Liver (tissue), 9 donors: ENCODE results near the gene SLC6A8. TPM values are rescaled to one million over a fixed set of nuclear protein-coding genes. Genes with fewer than 3 reads are reported as not detected.

ENCODE experiments used
- DNase-seq: peaks from one replicate; pipeline ENCODE4 v3.0.0-alpha.2; 2017; ENCODE audit warnings: low spot score
- H3K27ac ChIP-seq, 2 donors: one replicate each; pipeline ENCODE4 v1.7.0; 2013; ENCODE audit warnings: inconsistent platforms in 2 of 2, low read length in 2 of 2, control low read depth in 1 of 2, low read depth in 1 of 2, mild to moderate bottlenecking in 1 of 2
- H3K27me3 ChIP-seq, 4 donors: one replicate each; pipeline versions ENCODE4 v1.6.1 to v1.7.0; 2013; ENCODE audit warnings: low read length in 3 of 4, inconsistent platforms in 1 of 4, mild to moderate bottlenecking in 1 of 4, moderate library complexity in 1 of 4; ENCODE audit not compliant: control insufficient read depth in 4 of 4, insufficient read depth in 4 of 4
- H3K36me3 ChIP-seq, 4 donors: one replicate each; pipeline versions ENCODE4 v1.6.1 to v1.7.0; 2013; ENCODE audit warnings: low read length in 3 of 4, mild to moderate bottlenecking in 3 of 4, low read depth in 1 of 4, moderate library complexity in 1 of 4; ENCODE audit not compliant: control insufficient read depth in 4 of 4, insufficient read depth in 3 of 4
- H3K4me1 ChIP-seq, 4 donors: one replicate each; pipeline versions ENCODE4 v1.6.1 to v1.7.0; 2013; ENCODE audit warnings: low read length in 3 of 4, mild to moderate bottlenecking in 3 of 4, moderate library complexity in 1 of 4; ENCODE audit not compliant: control insufficient read depth in 4 of 4, insufficient read depth in 4 of 4
- H3K4me3 ChIP-seq, 3 donors: one replicate each; pipeline versions ENCODE4 v1.6.1 to v1.7.0; 2013; ENCODE audit warnings: low read length in 3 of 3, control low read depth in 1 of 3, low read depth in 1 of 3, mild to moderate bottlenecking in 1 of 3
- H3K9ac ChIP-seq, 2 donors: one replicate each; pipeline ENCODE4 v1.7.0; 2013; ENCODE audit warnings: low read length in 2 of 2, mild to moderate bottlenecking in 2 of 2, moderate library complexity in 2 of 2, control low read depth in 1 of 2, low read depth in 1 of 2
- H3K9me3 ChIP-seq, 4 donors: one replicate each; pipeline versions ENCODE4 v1.6.1 to v1.7.0; 2013; ENCODE audit warnings: low read length in 3 of 4; ENCODE audit not compliant: control insufficient read depth in 4 of 4
- EGR1 ChIP-seq, 2 donors: IDR thresholded peaks; 2 replicates each; pipeline ENCODE4 v1.6.1; 2016 to 2018; ENCODE audit warnings: antibody characterized with exemption in 2 of 2, low read depth in 2 of 2
- FOXA1 ChIP-seq: IDR thresholded peaks from 2 replicates; pipeline ENCODE4 v1.6.1; 2016; ENCODE audit warnings: antibody characterized with exemption
- FOXA2 ChIP-seq: IDR thresholded peaks from 2 replicates; pipeline ENCODE4 v1.6.1; 2016; ENCODE audit warnings: antibody characterized with exemption
- GABPA ChIP-seq, 2 donors: IDR thresholded peaks in 1 of 2; conservative IDR thresholded peaks in 1 of 2; 2 replicates each; pipeline ENCODE4 v1.6.1; 2016; ENCODE audit warnings: antibody characterized with exemption in 2 of 2, mild to moderate bottlenecking in 1 of 2, moderate library complexity in 1 of 2
- HNF4A ChIP-seq, 2 donors: conservative IDR thresholded peaks; 2 replicates each; pipeline ENCODE4 v1.6.1; 2016; ENCODE audit warnings: antibody characterized with exemption in 2 of 2, mild to moderate bottlenecking in 2 of 2
- HNF4G ChIP-seq: IDR thresholded peaks from 2 replicates; pipeline ENCODE4 v1.6.1; 2016; ENCODE audit warnings: antibody characterized with exemption
- JUND ChIP-seq, 2 donors: IDR thresholded peaks; 2 replicates each; pipeline ENCODE4 v1.6.1; 2016; ENCODE audit warnings: antibody characterized with exemption in 2 of 2
- RAD21 ChIP-seq, 2 donors: IDR thresholded peaks; 2 replicates each; pipeline ENCODE4 v1.6.1; 2016; ENCODE audit warnings: antibody characterized with exemption in 2 of 2, mild to moderate bottlenecking in 2 of 2
- RXRA ChIP-seq, 2 donors: IDR thresholded peaks; 2 replicates each; pipeline ENCODE4 v1.6.1; 2017 to 2018; ENCODE audit warnings: antibody characterized with exemption in 2 of 2, mild to moderate bottlenecking in 1 of 2
- SP1 ChIP-seq: IDR thresholded peaks from 2 replicates; pipeline ENCODE4 v1.6.1; 2018; ENCODE audit warnings: antibody characterized with exemption, mild to moderate bottlenecking
- TAF1 ChIP-seq: conservative IDR thresholded peaks from 2 replicates; pipeline ENCODE4 v1.6.1; 2016; ENCODE audit warnings: antibody characterized with exemption, mild to moderate bottlenecking
- YY1 ChIP-seq: IDR thresholded peaks from 2 replicates; pipeline ENCODE4 v1.6.1; 2016; ENCODE audit warnings: antibody characterized with exemption, mild to moderate bottlenecking
- WGBS: extraction: QIAGEN DNeasy Blood & Tissue Kit; methylation state at CpG from one replicate; pipeline ENCODE4 v1.1.7; 2013; 5-methylcytosine and 5-hydroxymethylcytosine counted together
- polyA plus RNA-seq, 2 donors: library from polyadenylated mRNA; stranded (reverse) in 1 of 2; unstranded in 1 of 2; fragments of 200-250 nt in 1 of 2; fragments of >200 nt in 1 of 2; fragmentation: Nextera tagmentation in 1 of 2; extraction: Ambion mirVana in 1 of 2; gene quantifications; one replicate each; pipeline versions ENCODE4 v1.2.1 to v1.2.3, GENCODE V29; 2013 to 2015
- total RNA-seq, 2 donors: library from RNA; depleted of rRNA; stranded (reverse); fragments of >200 nt; gene quantifications; one replicate each; pipeline ENCODE4 v1.2.3, GENCODE V29; 2014
- TF ChIP-seq, protein P1 (sequence below): IDR thresholded peaks from 2 replicates; pipeline ENCODE4 v1.6.1; 2016; ENCODE audit warnings: antibody characterized with exemption, mild to moderate bottlenecking
- donor health status: healthy.
- donor health status: healthy.
- donor health status: healthy.
- donor health status: healthy.
- donor health status: healthy.

The SLC6A8 gene
- total and polyA plus RNA-seq, 4 donors = 0.25 to 44.4 (median 1.4) TPM

DNA sequence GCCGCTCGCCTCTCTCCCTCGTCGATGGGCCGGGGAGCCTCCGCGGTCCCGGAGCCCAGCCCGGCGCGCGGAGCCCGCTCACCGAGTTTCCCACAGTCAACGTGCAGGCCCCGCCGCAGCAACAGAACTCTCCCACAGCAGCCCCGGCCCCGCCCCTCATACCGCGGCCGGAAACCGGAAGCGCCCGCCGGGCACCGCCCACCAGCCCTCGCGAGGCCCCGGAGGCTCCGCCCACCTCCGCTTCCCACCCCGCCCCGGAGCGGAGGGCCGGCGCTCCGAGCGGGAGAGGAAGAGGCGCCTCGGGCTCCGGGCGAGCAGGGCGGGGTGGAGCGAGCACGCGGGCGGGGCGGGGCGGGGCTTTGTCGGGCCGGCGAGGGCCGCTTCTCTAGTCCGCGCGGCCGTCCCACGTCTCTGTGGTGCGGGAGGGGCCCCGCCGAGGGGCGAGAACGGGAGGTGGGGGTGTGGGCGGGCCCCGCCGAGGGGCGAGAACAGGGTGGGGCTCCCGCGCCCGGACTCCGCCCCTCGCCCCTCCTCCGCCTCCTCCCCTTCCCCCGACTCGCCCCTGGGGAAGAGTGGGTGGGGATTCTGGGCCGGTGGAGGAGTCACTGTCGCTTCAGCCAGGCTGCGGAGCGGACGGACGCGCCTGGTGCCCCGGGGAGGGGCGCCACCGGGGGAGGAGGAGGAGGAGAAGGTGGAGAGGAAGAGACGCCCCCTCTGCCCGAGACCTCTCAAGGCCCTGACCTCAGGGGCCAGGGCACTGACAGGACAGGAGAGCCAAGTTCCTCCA, 36.7 kb downstream of the SLC6A8 start, which contains the start of the genes ABCD1 and BCAP31 (continued):
- TF ChIP-seq, protein P1, sequence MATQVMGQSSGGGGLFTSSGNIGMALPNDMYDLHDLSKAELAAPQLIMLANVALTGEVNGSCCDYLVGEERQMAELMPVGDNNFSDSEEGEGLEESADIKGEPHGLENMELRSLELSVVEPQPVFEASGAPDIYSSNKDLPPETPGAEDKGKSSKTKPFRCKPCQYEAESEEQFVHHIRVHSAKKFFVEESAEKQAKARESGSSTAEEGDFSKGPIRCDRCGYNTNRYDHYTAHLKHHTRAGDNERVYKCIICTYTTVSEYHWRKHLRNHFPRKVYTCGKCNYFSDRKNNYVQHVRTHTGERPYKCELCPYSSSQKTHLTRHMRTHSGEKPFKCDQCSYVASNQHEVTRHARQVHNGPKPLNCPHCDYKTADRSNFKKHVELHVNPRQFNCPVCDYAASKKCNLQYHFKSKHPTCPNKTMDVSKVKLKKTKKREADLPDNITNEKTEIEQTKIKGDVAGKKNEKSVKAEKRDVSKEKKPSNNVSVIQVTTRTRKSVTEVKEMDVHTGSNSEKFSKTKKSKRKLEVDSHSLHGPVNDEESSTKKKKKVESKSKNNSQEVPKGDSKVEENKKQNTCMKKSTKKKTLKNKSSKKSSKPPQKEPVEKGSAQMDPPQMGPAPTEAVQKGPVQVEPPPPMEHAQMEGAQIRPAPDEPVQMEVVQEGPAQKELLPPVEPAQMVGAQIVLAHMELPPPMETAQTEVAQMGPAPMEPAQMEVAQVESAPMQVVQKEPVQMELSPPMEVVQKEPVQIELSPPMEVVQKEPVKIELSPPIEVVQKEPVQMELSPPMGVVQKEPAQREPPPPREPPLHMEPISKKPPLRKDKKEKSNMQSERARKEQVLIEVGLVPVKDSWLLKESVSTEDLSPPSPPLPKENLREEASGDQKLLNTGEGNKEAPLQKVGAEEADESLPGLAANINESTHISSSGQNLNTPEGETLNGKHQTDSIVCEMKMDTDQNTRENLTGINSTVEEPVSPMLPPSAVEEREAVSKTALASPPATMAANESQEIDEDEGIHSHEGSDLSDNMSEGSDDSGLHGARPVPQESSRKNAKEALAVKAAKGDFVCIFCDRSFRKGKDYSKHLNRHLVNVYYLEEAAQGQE = peak; percentile 75

DNA sequence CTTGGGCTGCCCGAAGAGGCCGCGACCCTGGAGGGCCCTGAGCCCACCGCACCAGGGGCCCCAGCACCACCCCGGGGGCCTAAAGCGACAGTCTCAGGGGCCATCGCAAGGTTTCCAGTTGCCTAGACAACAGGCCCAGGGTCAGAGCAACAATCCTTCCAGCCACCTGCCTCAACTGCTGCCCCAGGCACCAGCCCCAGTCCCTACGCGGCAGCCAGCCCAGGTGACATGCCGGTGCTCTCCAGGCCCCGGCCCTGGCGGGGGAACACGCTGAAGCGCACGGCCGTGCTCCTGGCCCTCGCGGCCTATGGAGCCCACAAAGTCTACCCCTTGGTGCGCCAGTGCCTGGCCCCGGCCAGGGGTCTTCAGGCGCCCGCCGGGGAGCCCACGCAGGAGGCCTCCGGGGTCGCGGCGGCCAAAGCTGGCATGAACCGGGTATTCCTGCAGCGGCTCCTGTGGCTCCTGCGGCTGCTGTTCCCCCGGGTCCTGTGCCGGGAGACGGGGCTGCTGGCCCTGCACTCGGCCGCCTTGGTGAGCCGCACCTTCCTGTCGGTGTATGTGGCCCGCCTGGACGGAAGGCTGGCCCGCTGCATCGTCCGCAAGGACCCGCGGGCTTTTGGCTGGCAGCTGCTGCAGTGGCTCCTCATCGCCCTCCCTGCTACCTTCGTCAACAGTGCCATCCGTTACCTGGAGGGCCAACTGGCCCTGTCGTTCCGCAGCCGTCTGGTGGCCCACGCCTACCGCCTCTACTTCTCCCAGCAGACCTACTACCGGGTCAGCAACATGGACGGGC, 37.5 kb downstream of the SLC6A8 start:
- H3K9ac ChIP-seq = peak overlapping the region; percentile 47 to 69
- no peak for DNase-seq
- no peaks in the 10 kb centered on the region for H3K27me3 ChIP-seq
- H3K4me3 ChIP-seq = peak overlapping the region; percentile 8 to 82 (median 52)
- H3K27ac ChIP-seq = peak overlapping the region; percentile 86 to 88
- WGBS = 65% methylated on average over 55 of the region's 55 CpGs
- H3K4me1 ChIP-seq = peaks cover 23 to 42% (median 34%) of the 10 kb centered on the region in 4 donors
- H3K36me3 ChIP-seq = peaks cover 2 to 6% (median 5%) of the 10 kb centered on the region in 4 donors
- H3K9me3 ChIP-seq = no peaks in the 10 kb centered on the region
- TF ChIP-seq, protein P1 = no peak
- peak; percentile 11 for TF ChIP-seq TAF1

GRCh38 chrX:153725832-153726285, 38.1 kb downstream of the SLC6A8 start:
- 71% methylated on average over 35 of the region's 35 CpGs for WGBS
- H3K9me3 ChIP-seq = no peaks in the 10 kb centered on the region
- H3K36me3 ChIP-seq = peaks cover 0 to 2% (median 2%) of the 10 kb centered on the region in 4 donors
- H3K27ac ChIP-seq = peak overlapping the region; percentile 86 to 88
- H3K27me3 ChIP-seq = no peaks in the 10 kb centered on the region
- H3K4me3 ChIP-seq = peak overlapping the region in 1 of 3 donors; percentile 82
- peak overlapping the region in 1 of 2 donors; percentile 8 for H3K9ac ChIP-seq
- H3K4me1 ChIP-seq = peaks cover 24 to 42% (median 35%) of the 10 kb centered on the region in 4 donors
- no peak for TF ChIP-seq RAD21 (IDR thresholded peaks at IDR 0.05)
- no peak for TF ChIP-seq GABPA (IDR thresholded peaks at IDR 0.05 in 1 of 2, conservative IDR thresholded peaks at IDR 0.05 in 1 of 2)
- no peak for TF ChIP-seq HNF4G
- TF ChIP-seq RXRA (IDR thresholded peaks at IDR 0.05) = no peak
- no peak for TF ChIP-seq JUND (IDR thresholded peaks at IDR 0.05)
- no peak for TF ChIP-seq FOXA2
- no peak for TF ChIP-seq SP1
- TF ChIP-seq FOXA1 = no peak
- no peak for TF ChIP-seq HNF4A (conservative IDR thresholded peaks at IDR 0.05)
- TF ChIP-seq TAF1 = no peak
- TF ChIP-seq EGR1 (IDR thresholded peaks at IDR 0.05; ENCODE audit: low read depth in 2 of 2) = no peak
- TF ChIP-seq YY1 = no peak
- no peak for DNase-seq
